ENCODE results near the gene RTN4R. TPM values are rescaled to one million over a fixed set of nuclear protein-coding genes. Genes with fewer than 3 reads are reported as not detected.

Gene RTN4R
- total RNA-seq, 1 experiment from 2014 or later: 0.30 TPM

DNA sequence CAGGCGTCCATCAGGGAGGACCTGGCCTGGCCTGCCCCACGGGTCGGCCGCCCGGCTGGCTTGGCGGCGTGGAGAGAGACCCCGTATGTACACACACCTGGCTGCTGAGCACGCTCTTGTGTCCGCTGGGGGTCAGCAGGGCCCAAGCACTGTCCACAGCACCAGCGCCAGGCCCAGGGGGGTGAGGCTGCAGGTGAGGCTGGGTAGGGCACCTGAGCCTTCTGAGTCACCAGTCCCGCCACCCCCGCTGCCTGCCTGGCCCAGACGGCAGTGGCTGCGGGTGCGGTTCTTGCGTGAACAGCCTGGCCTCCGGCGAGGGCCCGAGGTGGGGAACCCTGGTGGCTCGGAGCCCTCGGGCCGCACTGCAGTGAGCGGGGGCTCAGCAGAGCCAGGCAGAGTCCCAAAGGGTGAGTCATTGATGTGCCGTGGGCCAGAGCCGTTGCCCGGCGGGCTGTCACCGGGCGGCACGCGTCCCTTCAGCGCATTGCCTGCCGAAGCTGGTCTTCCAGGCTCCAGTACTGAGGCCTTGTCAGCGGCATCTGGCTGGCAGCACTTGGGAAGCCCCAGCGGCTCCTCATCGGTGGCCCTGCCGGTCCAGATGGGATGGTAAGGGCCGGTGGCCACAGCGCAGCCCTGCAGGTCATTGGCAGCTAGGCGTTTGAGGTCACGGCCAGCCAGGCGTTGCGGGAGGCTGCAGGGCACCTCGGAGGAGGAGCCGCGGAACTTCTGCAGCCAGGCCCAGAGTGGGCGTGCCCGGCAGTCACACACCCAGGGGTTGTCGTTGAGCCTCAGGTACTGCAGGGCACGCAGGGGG, 26.3 kb downstream of the RTN4R start:
- Histone ChIP-seq H3K4me2 (ENCODE audit: low read depth, low read length, poor library complexity, severe bottlenecking) (no peak overlapping the region), H4K20me1 (ENCODE audit: insufficient read depth, low read depth, low read length) (no peaks in the 10 kb centered on the region), H3K27me3 (ENCODE audit: low read length) (no peaks in the 10 kb centered on the region; the same call in 1 of the 2 replicates), H3K4me1 (ENCODE audit: low read length) (peaks cover 54% of the 10 kb centered on the region), H3K4me3 (ENCODE audit: low read length) (no peak overlapping the region), H3K36me3 (ENCODE audit: insufficient read depth, low read length) (no peaks in the 10 kb centered on the region), H3K79me2 (ENCODE audit: low read length) (no peaks in the 10 kb centered on the region), H2AFZ (ENCODE audit: low read length) (no peak overlapping the region), H3K27ac (ENCODE audit: low read length) (no peak overlapping the region), H3K9me3 (ENCODE audit: low read length) (no peaks in the 10 kb centered on the region), H3K9ac (ENCODE audit: low read length) (no peak overlapping the region), H3K9me2 (replicated peaks; ENCODE audit: insufficient read depth, low read length) (no peaks in the 10 kb centered on the region)
- DNase-seq: no peak

DNA sequence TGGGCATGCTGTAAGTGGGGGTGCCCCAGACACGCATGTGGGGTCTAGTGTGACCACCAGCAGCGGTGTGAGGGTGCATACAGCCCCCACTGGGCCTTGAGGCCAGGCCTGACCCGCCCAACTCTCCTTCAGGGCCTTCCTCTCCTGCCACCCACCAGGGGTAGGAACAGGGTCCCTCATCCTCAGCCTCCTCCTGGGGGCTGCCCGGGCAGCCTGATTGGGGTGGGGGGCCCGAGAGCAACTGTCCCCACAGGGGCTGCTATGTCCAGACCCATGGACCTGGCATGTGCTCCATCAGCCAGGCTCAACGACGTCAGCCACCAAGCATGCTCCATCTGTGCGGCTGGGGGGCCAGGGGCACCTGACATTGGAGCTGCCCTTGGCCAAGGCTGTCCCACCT, 27.2 kb downstream of the RTN4R start:
- H3K79me2 ChIP-seq (ENCODE audit: low read length): no peaks in the 10 kb centered on the region
- no peaks in the 10 kb centered on the region for H3K36me3 ChIP-seq (ENCODE audit: insufficient read depth, low read length)
- H3K9ac ChIP-seq (ENCODE audit: low read length): no peak overlapping the region
- DNase-seq: no peak
- no peak overlapping the region for H2AFZ ChIP-seq (ENCODE audit: low read length)
- H3K4me2 ChIP-seq (ENCODE audit: low read depth, low read length, poor library complexity, severe bottlenecking): no peak overlapping the region
- no peaks in the 10 kb centered on the region for H4K20me1 ChIP-seq (ENCODE audit: insufficient read depth, low read depth, low read length)
- no peaks in the 10 kb centered on the region; the same call in 1 of the 2 replicates for H3K27me3 ChIP-seq (ENCODE audit: low read length)
- H3K9me3 ChIP-seq (ENCODE audit: low read length): no peaks in the 10 kb centered on the region
- H3K4me3 ChIP-seq (ENCODE audit: low read length): no peak overlapping the region
- H3K4me1 ChIP-seq (ENCODE audit: low read length): peaks cover 50% of the 10 kb centered on the region
- H3K9me2 ChIP-seq (replicated peaks; ENCODE audit: insufficient read depth, low read length): no peaks in the 10 kb centered on the region
- H3K27ac ChIP-seq (ENCODE audit: low read length): no peak overlapping the region

DNA sequence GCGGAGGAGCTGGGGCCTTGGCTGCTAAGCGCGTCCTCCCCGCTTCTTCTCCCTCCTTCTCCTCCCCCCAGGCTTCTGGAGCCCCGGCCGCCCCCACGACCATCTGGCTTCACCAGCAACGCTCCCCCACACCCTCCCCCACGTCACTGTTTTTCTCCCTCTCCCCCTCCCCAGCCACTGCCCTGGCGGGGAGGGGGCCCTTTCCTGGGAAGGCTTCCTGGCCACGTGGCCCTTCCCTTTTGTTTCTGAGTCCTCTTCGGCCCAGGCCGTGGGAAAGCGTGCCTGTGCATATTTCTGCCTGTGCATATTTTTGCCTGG, 27.7 kb downstream of the RTN4R start:
- no peak overlapping the region for H3K27ac ChIP-seq (ENCODE audit: low read length)
- H3K36me3 ChIP-seq (ENCODE audit: insufficient read depth, low read length): no peaks in the 10 kb centered on the region
- H2AFZ ChIP-seq (ENCODE audit: low read length): no peak overlapping the region
- DNase-seq: no peak
- H3K79me2 ChIP-seq (ENCODE audit: low read length): no peaks in the 10 kb centered on the region
- no peaks in the 10 kb centered on the region for H3K9me3 ChIP-seq (ENCODE audit: low read length)
- H3K4me3 ChIP-seq (ENCODE audit: low read length): no peak overlapping the region
- no peaks in the 10 kb centered on the region for H4K20me1 ChIP-seq (ENCODE audit: insufficient read depth, low read depth, low read length)
- no peaks in the 10 kb centered on the region for H3K9me2 ChIP-seq (replicated peaks; ENCODE audit: insufficient read depth, low read length)
- no peak overlapping the region for H3K4me2 ChIP-seq (ENCODE audit: low read depth, low read length, poor library complexity, severe bottlenecking)
- H3K27me3 ChIP-seq (ENCODE audit: low read length): no peaks in the 10 kb centered on the region; the same call in 1 of the 2 replicates
- no peak overlapping the region for H3K9ac ChIP-seq (ENCODE audit: low read length)
- H3K4me1 ChIP-seq (ENCODE audit: low read length): peaks cover 47% of the 10 kb centered on the region

DNA sequence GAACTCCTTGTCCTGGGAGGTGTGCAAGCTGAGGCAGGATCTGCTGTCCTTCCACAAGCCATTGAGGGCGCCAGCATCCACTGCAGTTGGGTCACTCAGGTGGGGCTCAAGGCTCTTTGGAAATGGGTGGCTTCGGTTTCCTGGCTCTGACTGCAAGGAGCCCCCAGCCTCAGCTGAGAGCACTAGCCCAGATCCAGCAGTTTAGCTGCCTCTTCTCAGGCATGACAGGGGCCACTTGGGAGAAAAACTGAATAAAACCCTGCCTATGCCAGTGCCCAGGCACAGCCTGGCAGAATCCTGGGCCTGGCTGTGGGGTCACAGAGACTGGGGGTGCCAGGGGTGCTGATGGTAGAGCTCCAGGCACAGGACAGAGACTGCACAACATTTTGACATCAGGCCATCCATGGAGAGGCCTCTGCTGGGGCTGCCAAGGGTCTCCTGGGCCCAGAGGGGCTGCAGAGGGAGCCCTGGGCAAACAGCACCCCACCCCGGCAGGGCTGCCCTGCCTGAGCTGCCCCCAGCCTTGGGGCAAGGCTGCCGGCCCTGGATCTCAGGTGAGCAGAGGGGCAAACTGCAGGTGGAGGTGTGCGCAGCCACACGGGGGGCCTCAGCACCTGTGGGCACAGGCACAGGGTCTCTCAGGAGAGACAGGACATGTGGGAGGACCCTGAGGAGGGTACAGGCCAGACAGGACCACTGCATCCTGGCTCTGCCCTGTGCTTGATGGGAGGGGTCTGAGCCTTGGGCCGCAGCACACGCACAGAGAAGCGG, 28.3 kb downstream of the RTN4R start:
- H3K36me3 ChIP-seq (ENCODE audit: insufficient read depth, low read length): no peaks in the 10 kb centered on the region
- H2AFZ ChIP-seq (ENCODE audit: low read length): no peak overlapping the region
- no peaks in the 10 kb centered on the region; the same call in 1 of the 2 replicates for H3K27me3 ChIP-seq (ENCODE audit: low read length)
- H3K79me2 ChIP-seq (ENCODE audit: low read length): no peaks in the 10 kb centered on the region
- no peak overlapping the region for H3K4me3 ChIP-seq (ENCODE audit: low read length)
- DNase-seq: no peak
- no peak overlapping the region for H3K27ac ChIP-seq (ENCODE audit: low read length)
- H3K9me3 ChIP-seq (ENCODE audit: low read length): no peaks in the 10 kb centered on the region
- no peaks in the 10 kb centered on the region for H3K9me2 ChIP-seq (replicated peaks; ENCODE audit: insufficient read depth, low read length)
- H3K4me2 ChIP-seq (ENCODE audit: low read depth, low read length, poor library complexity, severe bottlenecking): no peak overlapping the region
- H4K20me1 ChIP-seq (ENCODE audit: insufficient read depth, low read depth, low read length): no peaks in the 10 kb centered on the region
- no peak overlapping the region for H3K9ac ChIP-seq (ENCODE audit: low read length)
- H3K4me1 ChIP-seq (ENCODE audit: low read length): peaks cover 42% of the 10 kb centered on the region

DNA sequence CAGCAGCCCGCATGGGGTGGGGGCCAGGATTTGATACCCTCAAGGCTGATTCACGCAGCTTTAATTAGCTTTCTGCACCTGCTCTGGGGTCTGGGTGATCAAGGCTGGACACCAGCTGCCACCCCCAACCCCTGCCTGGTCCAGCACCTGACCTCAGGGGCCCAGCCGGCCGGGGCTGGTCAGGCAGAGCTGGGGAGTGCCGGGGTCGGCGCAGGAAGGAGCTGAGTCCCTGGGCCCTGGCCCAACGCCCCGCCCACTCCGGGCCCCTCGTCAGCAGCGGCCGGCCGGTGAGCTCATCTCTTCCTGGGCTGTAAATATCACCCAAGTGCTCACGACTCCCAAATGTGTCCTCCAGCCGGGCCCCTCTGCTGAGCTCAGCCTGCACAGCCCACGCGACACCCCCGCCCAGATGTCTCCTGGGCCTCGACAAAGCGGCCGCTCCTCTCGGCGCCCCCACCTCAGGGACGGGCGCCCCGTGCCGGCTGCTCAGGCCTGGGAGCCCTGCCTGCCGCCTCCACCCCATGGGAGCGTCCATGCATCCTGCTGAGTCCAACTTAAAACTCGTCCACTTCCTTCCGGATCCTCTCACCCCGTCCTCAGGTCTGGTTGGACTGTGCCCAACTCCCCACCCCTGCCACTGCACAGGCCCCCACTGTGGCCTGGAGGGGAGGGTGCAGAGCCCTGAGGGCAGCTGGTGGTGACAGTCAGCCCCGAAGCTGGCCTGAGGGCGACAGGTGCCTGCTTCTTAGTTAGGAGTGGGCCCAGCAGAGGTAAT, 29.0 kb downstream of the RTN4R start:
- Histone ChIP-seq H3K9me2 (replicated peaks; ENCODE audit: insufficient read depth, low read length) (no peaks in the 10 kb centered on the region), H3K4me3 (ENCODE audit: low read length) (no peak overlapping the region), H4K20me1 (ENCODE audit: insufficient read depth, low read depth, low read length) (no peaks in the 10 kb centered on the region), H3K36me3 (ENCODE audit: insufficient read depth, low read length) (no peaks in the 10 kb centered on the region), H3K27me3 (ENCODE audit: low read length) (no peaks in the 10 kb centered on the region), H2AFZ (ENCODE audit: low read length) (no peak overlapping the region), H3K4me2 (ENCODE audit: low read depth, low read length, poor library complexity, severe bottlenecking) (no peak overlapping the region), H3K9ac (ENCODE audit: low read length) (no peak overlapping the region), H3K79me2 (ENCODE audit: low read length) (no peaks in the 10 kb centered on the region), H3K4me1 (ENCODE audit: low read length) (peaks cover 34% of the 10 kb centered on the region), H3K9me3 (ENCODE audit: low read length) (no peaks in the 10 kb centered on the region), H3K27ac (ENCODE audit: low read length) (no peak overlapping the region)
- no peak for DNase-seq

DNA sequence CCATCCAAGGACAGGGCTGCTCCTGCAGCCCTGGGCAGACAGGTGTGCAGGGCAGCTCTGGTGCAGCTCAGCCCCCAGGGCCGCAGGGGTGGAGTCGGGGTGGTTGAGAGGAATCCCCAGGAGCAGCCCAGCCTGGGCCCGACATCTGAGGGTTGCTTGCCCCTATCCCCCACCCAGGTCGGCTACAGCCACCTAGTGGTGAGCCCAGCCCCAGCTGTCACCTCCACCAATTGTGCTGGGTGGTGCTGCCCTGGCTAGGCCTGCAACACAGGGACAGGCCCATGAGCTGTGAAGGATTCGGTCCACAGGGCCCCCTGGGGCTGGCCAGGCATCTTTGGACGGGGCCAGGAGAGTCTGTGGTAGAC, 29.6 kb downstream of the RTN4R start:
- H3K4me1 ChIP-seq (ENCODE audit: low read length): peaks cover 29% of the 10 kb centered on the region
- no peak overlapping the region for H3K4me3 ChIP-seq (ENCODE audit: low read length)
- no peaks in the 10 kb centered on the region for H3K27me3 ChIP-seq (ENCODE audit: low read length)
- no peaks in the 10 kb centered on the region for H4K20me1 ChIP-seq (ENCODE audit: insufficient read depth, low read depth, low read length)
- H3K36me3 ChIP-seq (ENCODE audit: insufficient read depth, low read length): no peaks in the 10 kb centered on the region
- H3K27ac ChIP-seq (ENCODE audit: low read length): no peak overlapping the region
- H3K9me2 ChIP-seq (replicated peaks; ENCODE audit: insufficient read depth, low read length): no peaks in the 10 kb centered on the region
- H2AFZ ChIP-seq (ENCODE audit: low read length): no peak overlapping the region
- no peak overlapping the region for H3K9ac ChIP-seq (ENCODE audit: low read length)
- no peaks in the 10 kb centered on the region for H3K79me2 ChIP-seq (ENCODE audit: low read length)
- no peak overlapping the region for H3K4me2 ChIP-seq (ENCODE audit: low read depth, low read length, poor library complexity, severe bottlenecking)
- no peaks in the 10 kb centered on the region for H3K9me3 ChIP-seq (ENCODE audit: low read length)
- DNase-seq: peak; percentile 91

DNA sequence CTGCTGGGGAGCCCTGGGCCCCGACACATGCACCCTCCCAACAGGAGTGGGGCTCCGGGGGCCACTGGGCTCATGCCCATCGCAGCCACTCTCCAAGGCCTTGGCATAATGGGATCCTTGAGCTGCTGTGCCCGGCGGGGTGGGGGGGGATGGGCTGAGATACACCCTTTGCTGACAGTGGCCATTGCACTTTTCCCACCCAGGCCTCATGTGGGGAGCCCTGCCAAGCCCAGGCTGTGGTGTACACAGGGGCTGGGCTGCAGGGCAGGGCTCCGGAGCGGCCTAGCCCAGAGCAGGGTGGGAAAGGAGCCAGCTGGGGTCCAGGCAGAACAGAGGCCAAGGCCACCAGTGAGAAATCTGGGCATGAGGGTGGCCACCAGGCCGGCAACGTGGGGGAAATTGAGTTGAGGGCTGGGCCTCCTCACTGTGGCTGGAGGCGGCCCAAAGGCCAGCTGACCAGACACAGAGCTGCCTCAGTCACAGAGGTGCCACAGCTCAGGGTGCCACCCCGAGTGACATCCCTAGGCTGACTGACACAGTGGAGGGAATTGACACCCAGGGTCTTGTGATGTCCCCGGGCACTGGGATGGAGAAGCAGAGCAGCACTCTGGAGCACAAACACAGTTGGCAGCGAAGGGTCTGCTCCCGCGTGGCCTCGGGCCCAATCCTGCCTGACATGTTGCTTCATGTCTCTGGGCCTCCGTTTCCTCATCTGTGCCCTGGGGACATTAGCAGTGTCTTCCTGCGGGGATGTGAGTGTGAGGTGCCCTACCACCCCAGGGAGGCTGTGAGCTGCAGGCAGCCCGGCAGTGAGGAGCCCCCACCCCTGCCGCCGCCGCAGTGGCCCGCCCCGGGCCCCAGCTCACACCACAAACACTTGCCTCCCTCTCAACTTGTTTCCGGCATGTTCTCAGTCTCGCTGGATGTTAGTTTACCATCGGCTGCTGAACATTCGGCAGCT, 30.4 kb downstream of the RTN4R start:
- Histone ChIP-seq H3K36me3 (ENCODE audit: insufficient read depth, low read length) (no peaks in the 10 kb centered on the region), H3K4me3 (ENCODE audit: low read length) (no peak overlapping the region), H3K9me2 (replicated peaks; ENCODE audit: insufficient read depth, low read length) (no peaks in the 10 kb centered on the region), H3K9me3 (ENCODE audit: low read length) (no peaks in the 10 kb centered on the region), H3K9ac (ENCODE audit: low read length) (no peak overlapping the region), H2AFZ (ENCODE audit: low read length) (no peak overlapping the region), H3K4me1 (ENCODE audit: low read length) (peaks cover 28% of the 10 kb centered on the region), H3K27me3 (ENCODE audit: low read length) (no peaks in the 10 kb centered on the region), H4K20me1 (ENCODE audit: insufficient read depth, low read depth, low read length) (no peaks in the 10 kb centered on the region), H3K4me2 (ENCODE audit: low read depth, low read length, poor library complexity, severe bottlenecking) (no peak overlapping the region), H3K79me2 (ENCODE audit: low read length) (no peaks in the 10 kb centered on the region), H3K27ac (ENCODE audit: low read length) (no peak overlapping the region)
- DNase-seq: no peak

All from Karpas-422 (cell line).